ENCODE data around the gene KRTAP4-1. TPM values are rescaled to one million over a fixed set of nuclear protein-coding genes. Genes with fewer than 3 reads are reported as not detected.

KRTAP4-1 gene
- polyA plus RNA-seq, 4 donors: not detected

Other genes with a start within 250 kb of the KRTAP4-1 start
- 1 to 10 TPM in 3 of 4 donors, under 1 TPM in 1; 0.57 to 2.3 (median 1.6) TPM for gene KRT23, start 247.3 kb downstream of the KRTAP4-1 start, polyA plus RNA-seq (ENCODE audit: insufficient read length in 4 of 4)
- gene KRT39, start 218.0 kb downstream of the KRTAP4-1 start, polyA plus RNA-seq (ENCODE audit: insufficient read length in 4 of 4): under 1 TPM in 1 of 4 donors, not detected in 3; 0.09 TPM
- under 1 TPM in 1 of 4 donors, not detected in 3; 0.08 TPM for gene KRT40, start 200.6 kb downstream of the KRTAP4-1 start, polyA plus RNA-seq (ENCODE audit: insufficient read length in 4 of 4)
- not detected for gene KRTAP3-3, start 190.7 kb downstream of the KRTAP4-1 start, polyA plus RNA-seq (ENCODE audit: insufficient read length in 4 of 4)
- gene KRTAP3-2, start 185.0 kb downstream of the KRTAP4-1 start, polyA plus RNA-seq (ENCODE audit: insufficient read length in 4 of 4): not detected
- gene KRTAP3-1, start 175.8 kb downstream of the KRTAP4-1 start, polyA plus RNA-seq (ENCODE audit: insufficient read length in 4 of 4): not detected
- gene KRTAP1-5, start 157.7 kb downstream of the KRTAP4-1 start, polyA plus RNA-seq (ENCODE audit: insufficient read length in 4 of 4): not detected
- gene KRTAP1-4, start 154.7 kb downstream of the KRTAP4-1 start, polyA plus RNA-seq (ENCODE audit: insufficient read length in 4 of 4): not detected
- gene KRTAP1-3, start 150.0 kb downstream of the KRTAP4-1 start, polyA plus RNA-seq (ENCODE audit: insufficient read length in 4 of 4): not detected
- not detected for gene KRTAP1-1, start 143.5 kb downstream of the KRTAP4-1 start, polyA plus RNA-seq (ENCODE audit: insufficient read length in 4 of 4)
- not detected for gene KRTAP2-1, start 137.6 kb downstream of the KRTAP4-1 start, polyA plus RNA-seq (ENCODE audit: insufficient read length in 4 of 4)
- gene KRTAP2-2, start 129.7 kb downstream of the KRTAP4-1 start, polyA plus RNA-seq (ENCODE audit: insufficient read length in 4 of 4): not detected
- gene KRTAP2-3, start 124.8 kb downstream of the KRTAP4-1 start, polyA plus RNA-seq (ENCODE audit: insufficient read length in 4 of 4): not detected
- gene KRTAP2-4, start 119.0 kb downstream of the KRTAP4-1 start, polyA plus RNA-seq (ENCODE audit: insufficient read length in 4 of 4): not detected
- gene KRTAP4-7, start 100.8 kb downstream of the KRTAP4-1 start, polyA plus RNA-seq (ENCODE audit: insufficient read length in 4 of 4): not detected
- not detected for gene KRTAP4-8, start 86.8 kb downstream of the KRTAP4-1 start, polyA plus RNA-seq (ENCODE audit: insufficient read length in 4 of 4)
- not detected for gene KRTAP4-16, start 82.7 kb downstream of the KRTAP4-1 start, polyA plus RNA-seq (ENCODE audit: insufficient read length in 4 of 4)
- gene KRTAP4-9, start 79.5 kb downstream of the KRTAP4-1 start, polyA plus RNA-seq (ENCODE audit: insufficient read length in 4 of 4): not detected
- not detected for gene KRTAP4-11, start 66.5 kb downstream of the KRTAP4-1 start, polyA plus RNA-seq (ENCODE audit: insufficient read length in 4 of 4)
- gene KRTAP4-12, start 60.7 kb downstream of the KRTAP4-1 start, polyA plus RNA-seq (ENCODE audit: insufficient read length in 4 of 4): not detected
- not detected for gene KRTAP4-6, start 44.4 kb downstream of the KRTAP4-1 start, polyA plus RNA-seq (ENCODE audit: insufficient read length in 4 of 4)
- not detected for gene KRTAP4-5, start 35.1 kb downstream of the KRTAP4-1 start, polyA plus RNA-seq (ENCODE audit: insufficient read length in 4 of 4)
- gene KRTAP4-4, start 24.2 kb downstream of the KRTAP4-1 start, polyA plus RNA-seq (ENCODE audit: insufficient read length in 4 of 4): not detected
- gene KRTAP4-3, start 16.7 kb downstream of the KRTAP4-1 start, polyA plus RNA-seq (ENCODE audit: insufficient read length in 4 of 4): not detected
- gene KRTAP4-2, start 6.7 kb downstream of the KRTAP4-1 start, polyA plus RNA-seq (ENCODE audit: insufficient read length in 4 of 4): not detected
- not detected for gene KRTAP9-1, start 5.0 kb upstream of the KRTAP4-1 start, polyA plus RNA-seq (ENCODE audit: insufficient read length in 4 of 4)
- not detected for gene KRTAP9-2, start 41.7 kb upstream of the KRTAP4-1 start, polyA plus RNA-seq (ENCODE audit: insufficient read length in 4 of 4)
- not detected for gene KRTAP9-3, start 47.5 kb upstream of the KRTAP4-1 start, polyA plus RNA-seq (ENCODE audit: insufficient read length in 4 of 4)
- gene KRTAP9-8, start 53.1 kb upstream of the KRTAP4-1 start, polyA plus RNA-seq (ENCODE audit: insufficient read length in 4 of 4): not detected
- gene KRTAP9-4, start 64.8 kb upstream of the KRTAP4-1 start, polyA plus RNA-seq (ENCODE audit: insufficient read length in 4 of 4): not detected
- gene KRTAP9-9, start 70.5 kb upstream of the KRTAP4-1 start, polyA plus RNA-seq (ENCODE audit: insufficient read length in 4 of 4): not detected
- under 1 TPM in 3 of 4 donors, not detected in 1; 0.09 to 0.14 (median 0.10) TPM for gene KRTAP9-6, start 80.5 kb upstream of the KRTAP4-1 start, polyA plus RNA-seq (ENCODE audit: insufficient read length in 4 of 4)
- not detected for gene KRTAP9-7, start 90.8 kb upstream of the KRTAP4-1 start, polyA plus RNA-seq (ENCODE audit: insufficient read length in 4 of 4)
- gene KRTAP29-1, start 117.9 kb upstream of the KRTAP4-1 start, polyA plus RNA-seq (ENCODE audit: insufficient read length in 4 of 4): not detected
- gene KRTAP16-1, start 124.4 kb upstream of the KRTAP4-1 start, polyA plus RNA-seq (ENCODE audit: insufficient read length in 4 of 4): not detected
- not detected for gene KRTAP17-1, start 130.8 kb upstream of the KRTAP4-1 start, polyA plus RNA-seq (ENCODE audit: insufficient read length in 4 of 4)
- not detected for gene KRT33A, start 165.9 kb upstream of the KRTAP4-1 start, polyA plus RNA-seq (ENCODE audit: insufficient read length in 4 of 4)
- not detected for gene KRT33B, start 184.9 kb upstream of the KRTAP4-1 start, polyA plus RNA-seq (ENCODE audit: insufficient read length in 4 of 4)
- gene KRT34, start 197.4 kb upstream of the KRTAP4-1 start, polyA plus RNA-seq (ENCODE audit: insufficient read length in 4 of 4): not detected
- not detected for gene KRT31, start 212.7 kb upstream of the KRTAP4-1 start, polyA plus RNA-seq (ENCODE audit: insufficient read length in 4 of 4)
- gene KRT37, start 239.7 kb upstream of the KRTAP4-1 start, polyA plus RNA-seq (ENCODE audit: insufficient read length in 4 of 4): not detected

All from left renal cortex interstitium (tissue), 4 donors.